ENCODE measurements around the gene GIGYF2. TPM values are rescaled to one million over a fixed set of nuclear protein-coding genes. Genes with fewer than 3 reads are reported as not detected.

Gene GIGYF2
- total RNA-seq (2014; rRNA removed; shearing (Covaris generic); ENCODE audit: low replicate concordance), result 51.5 and 59.6 TPM in 2 replicates

GRCh38 chr2:232697059-232697806, at the start of gene GIGYF2:
TSS of gene GIGYF2 (plus strand) at chr2:232697331. CDS start at chr2:232735198, 37,867 bp downstream.
- DNase-seq, result peak; percentile 97
- Histone ChIP-seq H3K4me3 (ENCODE audit: low read length) (peak within 1 kb of the TSS; percentile 92), H3K4me2 (ENCODE audit: low read depth, low read length, poor library complexity, severe bottlenecking) (peak within 1 kb of the TSS; percentile 73), H2AFZ (ENCODE audit: low read length) (peak within 1 kb of the TSS; percentile 91), H4K20me1 (ENCODE audit: insufficient read depth, low read depth, low read length) (no peaks in the 10 kb centered on the region), H3K9me3 (ENCODE audit: low read length) (no peaks in the 10 kb centered on the region), H3K4me1 (ENCODE audit: low read length) (peaks cover 24% of the 10 kb centered on the region), H3K36me3 (ENCODE audit: insufficient read depth, low read length) (peaks cover 9% of the 10 kb centered on the region), H3K9ac (ENCODE audit: low read length) (peak within 1 kb of the TSS; percentile 89), H3K27me3 (ENCODE audit: low read length) (no peaks in the 10 kb centered on the region; the same call in 1 of the 2 replicates), H3K79me2 (ENCODE audit: low read length) (peaks cover 49% of the 10 kb centered on the region), H3K27ac (ENCODE audit: low read length) (no peak within 1 kb of the TSS), H3K9me2 (replicated peaks; ENCODE audit: insufficient read depth, low read length) (no peaks in the 10 kb centered on the region)

GRCh38 chr2:232649033-232649432, 48.1 kb upstream of the GIGYF2 start:
- Histone ChIP-seq H3K79me2 (ENCODE audit: low read length) (no peaks in the 10 kb centered on the region), H4K20me1 (ENCODE audit: insufficient read depth, low read depth, low read length) (no peaks in the 10 kb centered on the region), H3K4me1 (ENCODE audit: low read length) (no peaks in the 10 kb centered on the region), H3K4me3 (ENCODE audit: low read length) (no peak overlapping the region), H3K4me2 (ENCODE audit: low read depth, low read length, poor library complexity, severe bottlenecking) (no peak overlapping the region), H3K9me2 (replicated peaks; ENCODE audit: insufficient read depth, low read length) (no peaks in the 10 kb centered on the region), H3K27ac (ENCODE audit: low read length) (no peak overlapping the region), H2AFZ (ENCODE audit: low read length) (no peak overlapping the region), H3K36me3 (ENCODE audit: insufficient read depth, low read length) (no peaks in the 10 kb centered on the region), H3K9ac (ENCODE audit: low read length) (no peak overlapping the region), H3K27me3 (ENCODE audit: low read length) (no peaks in the 10 kb centered on the region), H3K9me3 (ENCODE audit: low read length) (no peaks in the 10 kb centered on the region)
- DNase-seq, result no peak

- H3K9ac ChIP-seq (ENCODE audit: low read length), result no peak overlapping the region
- no peaks in the 10 kb centered on the region for H3K9me3 ChIP-seq (ENCODE audit: low read length)
- H3K9me2 ChIP-seq (replicated peaks; ENCODE audit: insufficient read depth, low read length), result no peaks in the 10 kb centered on the region
- no peak overlapping the region for H3K4me3 ChIP-seq (ENCODE audit: low read length)
- no peaks in the 10 kb centered on the region for H4K20me1 ChIP-seq (ENCODE audit: insufficient read depth, low read depth, low read length)
- H3K4me2 ChIP-seq (ENCODE audit: low read depth, low read length, poor library complexity, severe bottlenecking), result no peak overlapping the region
- no peak overlapping the region for H2AFZ ChIP-seq (ENCODE audit: low read length)
- no peaks in the 10 kb centered on the region for H3K36me3 ChIP-seq (ENCODE audit: insufficient read depth, low read length)
- DNase-seq, result no peak
- no peak overlapping the region for H3K27ac ChIP-seq (ENCODE audit: low read length)
- no peaks in the 10 kb centered on the region for H3K27me3 ChIP-seq (ENCODE audit: low read length)
- no peaks in the 10 kb centered on the region for H3K79me2 ChIP-seq (ENCODE audit: low read length)
- no peaks in the 10 kb centered on the region for H3K4me1 ChIP-seq (ENCODE audit: low read length)
Observed at GRCh38 chr2:232652505-232652851, 44.7 kb upstream of the GIGYF2 start.

GRCh38 chr2:232653441-232653840, 43.7 kb upstream of the GIGYF2 start:
- no peak overlapping the region for H3K27ac ChIP-seq (ENCODE audit: low read length)
- H3K4me2 ChIP-seq (ENCODE audit: low read depth, low read length, poor library complexity, severe bottlenecking), result no peak overlapping the region
- H3K79me2 ChIP-seq (ENCODE audit: low read length), result no peaks in the 10 kb centered on the region
- H3K36me3 ChIP-seq (ENCODE audit: insufficient read depth, low read length), result no peaks in the 10 kb centered on the region
- H3K9ac ChIP-seq (ENCODE audit: low read length), result no peak overlapping the region
- no peak for DNase-seq
- no peaks in the 10 kb centered on the region for H4K20me1 ChIP-seq (ENCODE audit: insufficient read depth, low read depth, low read length)
- H2AFZ ChIP-seq (ENCODE audit: low read length), result no peak overlapping the region
- H3K27me3 ChIP-seq (ENCODE audit: low read length), result no peaks in the 10 kb centered on the region
- H3K4me3 ChIP-seq (ENCODE audit: low read length), result no peak overlapping the region
- no peaks in the 10 kb centered on the region for H3K9me3 ChIP-seq (ENCODE audit: low read length)
- no peaks in the 10 kb centered on the region for H3K9me2 ChIP-seq (replicated peaks; ENCODE audit: insufficient read depth, low read length)
- no peaks in the 10 kb centered on the region for H3K4me1 ChIP-seq (ENCODE audit: low read length)

- no peaks in the 10 kb centered on the region for H3K9me2 ChIP-seq (replicated peaks; ENCODE audit: insufficient read depth, low read length)
- no peak overlapping the region for H3K9ac ChIP-seq (ENCODE audit: low read length)
- no peak overlapping the region for H3K27ac ChIP-seq (ENCODE audit: low read length)
- no peak overlapping the region for H3K4me3 ChIP-seq (ENCODE audit: low read length)
- H3K4me1 ChIP-seq (ENCODE audit: low read length), result no peaks in the 10 kb centered on the region
- no peaks in the 10 kb centered on the region for H3K9me3 ChIP-seq (ENCODE audit: low read length)
- H2AFZ ChIP-seq (ENCODE audit: low read length), result no peak overlapping the region
- H3K4me2 ChIP-seq (ENCODE audit: low read depth, low read length, poor library complexity, severe bottlenecking), result no peak overlapping the region
- DNase-seq, result no peak
- no peaks in the 10 kb centered on the region for H3K79me2 ChIP-seq (ENCODE audit: low read length)
- H3K36me3 ChIP-seq (ENCODE audit: insufficient read depth, low read length), result no peaks in the 10 kb centered on the region
- H4K20me1 ChIP-seq (ENCODE audit: insufficient read depth, low read depth, low read length), result no peaks in the 10 kb centered on the region
- H3K27me3 ChIP-seq (ENCODE audit: low read length), result no peaks in the 10 kb centered on the region
Observed at GRCh38 chr2:232655392-232655791, 41.7 kb upstream of the GIGYF2 start.

GRCh38 chr2:232658217-232658785, 38.8 kb upstream of the GIGYF2 start:
- no peaks in the 10 kb centered on the region for H3K9me2 ChIP-seq (replicated peaks; ENCODE audit: insufficient read depth, low read length)
- no peaks in the 10 kb centered on the region for H3K9me3 ChIP-seq (ENCODE audit: low read length)
- H3K27me3 ChIP-seq (ENCODE audit: low read length), result no peaks in the 10 kb centered on the region
- no peaks in the 10 kb centered on the region for H3K79me2 ChIP-seq (ENCODE audit: low read length)
- no peaks in the 10 kb centered on the region for H4K20me1 ChIP-seq (ENCODE audit: insufficient read depth, low read depth, low read length)
- no peak overlapping the region for H2AFZ ChIP-seq (ENCODE audit: low read length)
- peak; percentile 56 for DNase-seq
- no peak overlapping the region for H3K4me3 ChIP-seq (ENCODE audit: low read length)
- no peaks in the 10 kb centered on the region for H3K36me3 ChIP-seq (ENCODE audit: insufficient read depth, low read length)
- H3K4me2 ChIP-seq (ENCODE audit: low read depth, low read length, poor library complexity, severe bottlenecking), result no peak overlapping the region
- H3K4me1 ChIP-seq (ENCODE audit: low read length), result no peaks in the 10 kb centered on the region
- no peak overlapping the region for H3K9ac ChIP-seq (ENCODE audit: low read length)
- H3K27ac ChIP-seq (ENCODE audit: low read length), result no peak overlapping the region

GRCh38 chr2:232659359-232659758, 37.8 kb upstream of the GIGYF2 start:
- H4K20me1 ChIP-seq (ENCODE audit: insufficient read depth, low read depth, low read length), result no peaks in the 10 kb centered on the region
- H3K9me2 ChIP-seq (replicated peaks; ENCODE audit: insufficient read depth, low read length), result no peaks in the 10 kb centered on the region
- H3K79me2 ChIP-seq (ENCODE audit: low read length), result no peaks in the 10 kb centered on the region
- no peak overlapping the region for H2AFZ ChIP-seq (ENCODE audit: low read length)
- no peaks in the 10 kb centered on the region for H3K9me3 ChIP-seq (ENCODE audit: low read length)
- H3K4me3 ChIP-seq (ENCODE audit: low read length), result no peak overlapping the region
- DNase-seq, result no peak
- no peak overlapping the region for H3K27ac ChIP-seq (ENCODE audit: low read length)
- no peaks in the 10 kb centered on the region for H3K27me3 ChIP-seq (ENCODE audit: low read length)
- H3K9ac ChIP-seq (ENCODE audit: low read length), result no peak overlapping the region
- no peaks in the 10 kb centered on the region for H3K4me1 ChIP-seq (ENCODE audit: low read length)
- H3K36me3 ChIP-seq (ENCODE audit: insufficient read depth, low read length), result no peaks in the 10 kb centered on the region
- H3K4me2 ChIP-seq (ENCODE audit: low read depth, low read length, poor library complexity, severe bottlenecking), result no peak overlapping the region

- DNase-seq, result no peak
- no peak overlapping the region for H2AFZ ChIP-seq (ENCODE audit: low read length)
- H3K36me3 ChIP-seq (ENCODE audit: insufficient read depth, low read length), result no peaks in the 10 kb centered on the region
- no peak overlapping the region for H3K27ac ChIP-seq (ENCODE audit: low read length)
- H3K27me3 ChIP-seq (ENCODE audit: low read length), result no peaks in the 10 kb centered on the region
- H3K4me1 ChIP-seq (ENCODE audit: low read length), result no peaks in the 10 kb centered on the region
- no peak overlapping the region for H3K4me3 ChIP-seq (ENCODE audit: low read length)
- no peak overlapping the region for H3K9ac ChIP-seq (ENCODE audit: low read length)
- H3K9me2 ChIP-seq (replicated peaks; ENCODE audit: insufficient read depth, low read length), result no peaks in the 10 kb centered on the region
- no peaks in the 10 kb centered on the region for H3K79me2 ChIP-seq (ENCODE audit: low read length)
- no peak overlapping the region for H3K4me2 ChIP-seq (ENCODE audit: low read depth, low read length, poor library complexity, severe bottlenecking)
- H4K20me1 ChIP-seq (ENCODE audit: insufficient read depth, low read depth, low read length), result no peaks in the 10 kb centered on the region
- no peaks in the 10 kb centered on the region for H3K9me3 ChIP-seq (ENCODE audit: low read length)
Observed at GRCh38 chr2:232662486-232663260, 34.5 kb upstream of the GIGYF2 start.
